GM15510 (cell line): ENCODE measurements around the gene TYW1.

ENCODE experiments used
- POLR2A ChIP-seq: IDR thresholded peaks from 3 replicates; pipeline ENCODE4 v1.6.1; 2011; ENCODE audit warnings: borderline replicate concordance; ENCODE audit not compliant: insufficient read length; ENCODE audit errors: extremely low read depth

The TYW1 gene

GRCh38 chr7:66974986-66975590 lies 21.5 kb upstream of the TYW1 start:
- TF ChIP-seq POLR2A: no peak

GRCh38 chr7:66995050-66995776 lies 1.4 kb upstream of the TYW1 start, which contains the start of gene SBDS:
Gene SBDS (minus strand): TSS chr7:66995586. CDS start chr7:66995417, 169 bp downstream.
- peak; percentile 84 for TF ChIP-seq POLR2A

- no peak for TF ChIP-seq POLR2A
Observed at GRCh38 chr7:67006965-67007364, 10.3 kb downstream of the TYW1 start.

GRCh38 chr7:67008260-67008659 lies 11.6 kb downstream of the TYW1 start:
- no peak for TF ChIP-seq POLR2A

GRCh38 chr7:67018940-67019339 lies 22.3 kb downstream of the TYW1 start:
- no peak for TF ChIP-seq POLR2A

- TF ChIP-seq POLR2A: no peak
Observed at GRCh38 chr7:67019562-67020390, 23.1 kb downstream of the TYW1 start.

GRCh38 chr7:67021260-67021659 lies 24.6 kb downstream of the TYW1 start:
- no peak for TF ChIP-seq POLR2A

- TF ChIP-seq POLR2A: no peak
Observed at GRCh38 chr7:67022511-67022910, 25.9 kb downstream of the TYW1 start.

GRCh38 chr7:67033251-67033650 lies 36.6 kb downstream of the TYW1 start:
- TF ChIP-seq POLR2A: no peak

- TF ChIP-seq POLR2A: no peak
Observed at GRCh38 chr7:67045496-67045995, 48.9 kb downstream of the TYW1 start.

- TF ChIP-seq POLR2A: no peak
Observed at GRCh38 chr7:67056683-67057082, 60.0 kb downstream of the TYW1 start.

- TF ChIP-seq POLR2A: no peak
Observed at GRCh38 chr7:67100956-67101361, 104.3 kb downstream of the TYW1 start.

GRCh38 chr7:67105377-67105776 lies 108.7 kb downstream of the TYW1 start:
- TF ChIP-seq POLR2A: no peak

- TF ChIP-seq POLR2A: no peak
Observed at GRCh38 chr7:67206452-67206851, 209.8 kb downstream of the TYW1 start.

GRCh38 chr7:67209256-67209655 lies 212.6 kb downstream of the TYW1 start:
- TF ChIP-seq POLR2A: no peak
